ENCODE results near the gene ACP3. TPM values are rescaled to one million over a fixed set of nuclear protein-coding genes. Genes with fewer than 3 reads are reported as not detected.

Gene ACP3, protein sequence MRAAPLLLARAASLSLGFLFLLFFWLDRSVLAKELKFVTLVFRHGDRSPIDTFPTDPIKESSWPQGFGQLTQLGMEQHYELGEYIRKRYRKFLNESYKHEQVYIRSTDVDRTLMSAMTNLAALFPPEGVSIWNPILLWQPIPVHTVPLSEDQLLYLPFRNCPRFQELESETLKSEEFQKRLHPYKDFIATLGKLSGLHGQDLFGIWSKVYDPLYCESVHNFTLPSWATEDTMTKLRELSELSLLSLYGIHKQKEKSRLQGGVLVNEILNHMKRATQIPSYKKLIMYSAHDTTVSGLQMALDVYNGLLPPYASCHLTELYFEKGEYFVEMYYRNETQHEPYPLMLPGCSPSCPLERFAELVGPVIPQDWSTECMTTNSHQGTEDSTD
- total RNA-seq: not detected

DNA sequence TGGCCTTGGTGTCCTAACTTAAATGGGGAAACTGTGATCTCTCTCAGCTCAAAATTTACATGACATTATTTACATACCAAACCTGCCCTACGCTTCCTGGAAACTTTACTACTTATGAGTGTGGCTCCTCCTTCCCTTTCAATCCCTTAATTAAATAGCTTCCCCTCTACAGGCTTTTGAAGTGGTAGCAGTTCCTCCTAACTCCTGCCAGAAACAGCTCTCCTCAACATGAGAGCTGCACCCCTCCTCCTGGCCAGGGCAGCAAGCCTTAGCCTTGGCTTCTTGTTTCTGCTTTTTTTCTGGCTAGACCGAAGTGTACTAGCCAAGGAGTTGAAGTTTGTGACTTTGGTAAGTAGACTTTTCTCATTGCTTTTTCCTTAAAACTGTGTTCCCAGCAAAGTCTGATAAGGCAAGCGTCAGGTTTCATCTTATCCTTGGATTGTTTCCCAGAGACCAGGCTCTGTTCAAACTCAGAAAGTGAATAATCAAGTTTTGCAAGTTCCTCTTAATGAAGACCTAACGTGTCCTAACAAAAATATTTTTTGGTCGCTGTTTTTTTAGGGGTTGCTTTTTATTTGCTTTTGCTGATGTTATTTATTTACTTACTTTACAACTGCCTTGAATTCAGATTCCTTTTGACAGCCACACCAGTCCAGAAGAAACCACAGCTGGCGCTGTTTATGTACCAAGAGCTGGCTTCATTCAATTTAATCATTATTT lies at the start of gene ACP3:
TSS of gene ACP3 (plus strand) at position 179 of the 720 bp plus-strand sequence. CDS start at position 229, 50 bp downstream.
- CTCF ChIA-PET: no interaction called here
- Mint-ChIP-seq H3K27me3 (peaks cover 7% of the 10 kb centered on the region), H3K4me3 (no peak within 1 kb of the TSS), H3K9me3 (no peaks in the 10 kb centered on the region), H3K36me3 (ENCODE audit: low read depth) (no peaks in the 10 kb centered on the region), H3K27ac (no peak within 1 kb of the TSS), H3K4me1 (peaks cover 2% of the 10 kb centered on the region)
- POLR2A ChIA-PET: no interaction called here
- no peak for DNase-seq

DNA sequence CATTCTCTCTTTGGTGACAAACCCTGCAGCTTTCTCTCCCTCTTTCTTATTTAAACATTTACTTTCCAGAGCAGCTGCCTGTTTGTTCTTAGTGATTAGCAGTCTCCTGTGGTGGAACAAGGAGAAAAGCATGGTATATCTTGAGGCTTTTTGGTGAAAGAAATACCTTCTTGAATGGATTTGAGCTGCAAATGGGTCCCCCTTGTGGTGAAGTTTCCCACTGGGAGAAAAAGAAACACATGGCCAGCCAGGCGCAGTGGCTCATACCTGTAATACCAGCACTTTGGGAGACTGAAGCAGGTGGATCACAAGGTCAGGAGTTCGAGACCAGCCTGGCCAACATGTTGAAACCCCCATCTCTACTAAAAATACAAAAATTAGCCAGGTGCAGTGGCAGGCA lies 48.3 kb upstream of the ACP3 start:
- no peak for DNase-seq
- Mint-ChIP-seq H3K27me3 (peaks cover 5% of the 10 kb centered on the region), H3K9me3 (no peaks in the 10 kb centered on the region)

DNA sequence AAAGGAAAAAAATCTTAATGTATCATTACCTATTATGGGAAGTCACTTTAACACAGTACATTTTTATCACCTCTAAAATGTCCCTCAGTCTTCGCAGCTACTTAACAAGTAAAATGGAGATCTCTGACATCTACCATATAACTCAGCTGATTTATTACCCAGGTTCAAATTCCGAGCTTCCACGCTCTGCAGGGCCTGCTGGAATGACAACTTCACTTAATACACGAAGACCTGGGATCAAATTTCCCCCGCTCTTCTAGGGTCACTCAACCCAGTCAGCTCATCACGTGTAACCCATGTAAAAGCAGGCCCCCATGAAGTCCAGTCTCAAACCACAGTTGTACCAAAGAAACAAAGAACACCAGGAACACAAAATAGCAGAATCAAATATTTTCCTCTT lies 44.2 kb upstream of the ACP3 start:
- Mint-ChIP-seq H3K9me3 (peaks cover 2% of the 10 kb centered on the region), H3K27me3 (no peaks in the 10 kb centered on the region), H3K36me3 (ENCODE audit: low read depth) (no peaks in the 10 kb centered on the region), H3K4me3 (no peak overlapping the region), H3K27ac (no peak overlapping the region), H3K4me1 (no peaks in the 10 kb centered on the region)
- ChIA-PET POLR2A (no interaction called here), CTCF (no interaction called here)
- no peak for DNase-seq

More for the DNA sequence above, 48.3 kb upstream of the ACP3 start:
- CTCF ChIA-PET: no interaction called here
- POLR2A ChIA-PET: no interaction called here
- no peak overlapping the region for H3K27ac Mint-ChIP-seq
- H3K36me3 Mint-ChIP-seq (ENCODE audit: low read depth): no peaks in the 10 kb centered on the region
- H3K4me3 Mint-ChIP-seq: no peak overlapping the region
- H3K4me1 Mint-ChIP-seq: no peaks in the 10 kb centered on the region

DNA sequence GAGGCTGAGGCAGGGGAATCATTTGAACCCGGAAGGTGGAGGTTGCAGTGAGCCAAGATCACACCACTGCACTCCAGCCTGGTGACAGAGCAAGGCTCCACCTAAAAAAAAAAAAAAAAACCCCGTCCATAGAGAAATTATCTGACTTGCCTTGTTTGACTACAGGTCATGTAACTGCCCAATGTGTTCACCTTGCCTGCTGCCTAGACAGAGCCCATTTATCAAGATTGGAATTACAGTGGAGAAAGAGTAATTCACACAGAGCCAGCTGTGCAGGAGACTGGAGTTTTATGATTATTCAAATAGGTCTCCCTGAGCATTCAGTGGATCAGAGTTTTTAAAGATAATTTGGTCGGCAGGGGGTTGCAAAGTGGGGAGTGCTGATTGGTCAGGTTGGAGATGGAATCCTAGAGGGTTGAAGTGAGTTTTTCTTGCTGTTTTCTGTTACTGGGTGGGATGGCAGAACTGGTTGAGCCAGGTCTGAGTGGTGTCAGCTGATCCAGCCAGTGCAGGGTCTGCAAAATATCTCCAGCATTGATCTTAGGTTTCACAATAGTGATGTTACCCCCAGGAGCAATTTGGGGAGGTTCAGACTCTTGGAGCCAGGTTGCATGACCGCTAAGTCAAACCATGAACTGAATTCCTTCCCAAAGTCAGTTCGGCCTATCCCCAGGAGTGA lies 40.8 kb upstream of the ACP3 start:
- peaks cover 2% of the 10 kb centered on the region for H3K9me3 Mint-ChIP-seq
- peaks cover 1% of the 10 kb centered on the region for H3K27me3 Mint-ChIP-seq
- no peaks in the 10 kb centered on the region for H3K4me1 Mint-ChIP-seq
- no peak overlapping the region for H3K27ac Mint-ChIP-seq
- POLR2A ChIA-PET: no interaction called here
- CTCF ChIA-PET: no interaction called here
- no peaks in the 10 kb centered on the region for H3K36me3 Mint-ChIP-seq (ENCODE audit: low read depth)
- DNase-seq: no peak
- no peak overlapping the region for H3K4me3 Mint-ChIP-seq

DNA sequence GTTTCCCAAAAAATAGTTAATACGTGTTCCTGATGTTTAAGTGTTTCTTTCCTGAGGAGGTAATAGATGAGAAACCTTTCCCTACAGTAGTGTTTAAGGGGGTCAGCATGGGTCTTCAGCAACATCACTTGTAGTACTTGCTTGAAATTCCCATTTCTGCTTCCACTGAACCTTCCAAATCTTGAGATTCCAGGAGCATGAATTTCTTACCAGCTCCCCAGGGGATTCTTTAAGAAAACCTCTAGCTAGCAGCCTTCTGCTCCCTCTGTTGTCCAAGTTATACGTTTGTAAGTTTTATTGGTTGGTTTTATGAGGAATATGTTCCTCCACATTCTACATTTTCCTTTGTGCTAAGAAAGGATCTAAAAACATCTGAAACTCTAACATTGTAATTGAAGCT lies 38.2 kb upstream of the ACP3 start:
- peaks cover 2% of the 10 kb centered on the region for H3K9me3 Mint-ChIP-seq
- DNase-seq: no peak
- H3K4me3 Mint-ChIP-seq: no peak overlapping the region
- H3K27ac Mint-ChIP-seq: no peak overlapping the region
- peaks cover 9% of the 10 kb centered on the region for H3K27me3 Mint-ChIP-seq
- no peaks in the 10 kb centered on the region for H3K4me1 Mint-ChIP-seq
- ChIA-PET POLR2A (no interaction called here), CTCF (no interaction called here)
- no peaks in the 10 kb centered on the region for H3K36me3 Mint-ChIP-seq (ENCODE audit: low read depth)

DNA sequence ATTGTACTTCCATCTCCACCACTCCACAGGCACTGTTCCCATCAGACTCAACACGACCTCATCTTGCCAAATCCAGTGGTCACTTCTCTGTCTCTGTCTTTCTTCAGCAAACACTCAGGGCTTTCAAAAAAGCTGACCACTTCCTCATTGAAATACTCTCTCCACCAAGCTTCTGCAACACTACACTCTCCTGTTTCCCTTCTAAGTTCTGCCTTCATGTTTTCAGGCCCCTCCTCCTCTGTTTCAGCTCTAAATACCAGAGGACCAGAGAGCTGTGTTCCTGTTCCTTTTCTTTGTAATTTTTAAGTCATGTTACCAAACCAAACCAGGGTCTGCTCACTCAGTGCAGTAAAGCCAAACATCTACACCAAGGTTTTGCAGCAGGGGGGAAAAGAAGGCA lies 33.8 kb upstream of the ACP3 start:
- no peak overlapping the region for H3K27ac Mint-ChIP-seq
- CTCF ChIA-PET: interaction anchor here (0.6 to 1.2 kb wide), 2 partner anchors 13 to 1037 kb away, joined by 3 to 4 read pairs; no protein-coding TSS in a partner anchor
- H3K9me3 Mint-ChIP-seq: no peaks in the 10 kb centered on the region
- H3K36me3 Mint-ChIP-seq (ENCODE audit: low read depth): no peaks in the 10 kb centered on the region
- POLR2A ChIA-PET: no interaction called here
- H3K4me3 Mint-ChIP-seq: no peak overlapping the region
- peaks cover 17% of the 10 kb centered on the region for H3K27me3 Mint-ChIP-seq
- no peak for DNase-seq
- no peaks in the 10 kb centered on the region for H3K4me1 Mint-ChIP-seq

DNA sequence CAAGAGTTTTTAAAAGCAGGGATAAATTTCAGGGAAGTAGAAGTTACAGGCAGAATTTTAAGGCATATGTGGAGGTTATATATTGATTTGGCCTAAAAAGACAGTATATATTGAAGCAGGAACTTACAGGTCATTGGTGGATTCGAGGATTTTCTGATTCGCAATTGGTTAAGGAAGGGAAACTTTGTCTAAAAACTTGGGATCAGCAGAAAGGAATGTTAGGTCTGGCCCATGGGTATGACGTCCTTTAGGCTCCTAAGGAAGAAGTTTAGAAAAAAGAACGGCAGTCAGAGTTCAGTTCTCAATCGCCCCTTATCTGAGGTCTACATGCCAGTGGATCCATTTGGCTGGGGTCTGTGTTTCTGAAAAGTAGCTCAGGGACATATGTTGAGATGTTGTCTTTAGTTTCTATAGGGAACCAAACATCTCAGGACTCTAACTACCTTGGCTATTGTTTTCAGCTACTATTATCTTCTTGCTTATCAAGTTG lies 33.2 kb upstream of the ACP3 start:
- no peak overlapping the region for H3K27ac Mint-ChIP-seq
- H3K4me1 Mint-ChIP-seq: no peaks in the 10 kb centered on the region
- H3K4me3 Mint-ChIP-seq: no peak overlapping the region

DNA sequence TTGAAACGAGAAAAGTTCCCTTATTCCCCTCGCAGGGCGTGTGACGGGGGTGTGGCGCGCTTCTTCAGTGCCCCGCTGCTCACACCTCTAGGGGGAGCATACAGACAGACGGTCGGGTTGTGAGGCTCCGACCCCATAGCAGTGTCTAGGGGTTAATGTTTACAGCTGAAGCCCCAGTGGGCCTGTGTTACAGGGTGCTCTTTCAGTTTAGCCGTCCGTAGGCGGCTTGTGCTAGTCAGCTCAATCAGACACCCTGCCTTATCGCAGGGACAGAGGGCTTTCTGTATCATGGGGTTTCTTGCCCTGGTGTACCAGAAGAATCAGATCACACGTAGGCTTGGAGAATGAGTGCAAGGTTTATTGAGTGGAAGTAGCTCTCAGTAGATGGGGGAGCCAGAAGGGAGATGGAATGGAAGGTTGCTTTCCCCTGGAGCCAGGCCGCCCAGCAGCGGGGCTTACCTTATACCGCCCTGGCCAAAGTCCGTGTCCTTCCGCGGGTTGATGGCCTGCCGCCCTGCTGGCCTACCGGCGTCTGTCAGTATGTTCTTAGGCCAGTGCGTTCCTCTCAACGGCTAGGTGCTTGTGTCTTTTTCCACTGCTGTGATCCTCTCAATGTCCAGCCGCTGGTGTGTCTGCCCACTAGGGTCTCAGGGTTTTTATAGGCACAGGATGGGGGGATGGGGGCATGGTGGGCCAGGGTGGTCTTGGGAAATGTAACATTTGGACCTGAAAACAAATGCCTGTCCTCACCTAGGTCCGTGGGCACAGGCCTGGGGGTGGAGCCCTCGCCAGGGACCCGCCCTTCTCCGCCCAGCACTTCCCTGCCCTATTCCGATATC lies 32.2 kb upstream of the ACP3 start:
- H3K27me3 Mint-ChIP-seq: peaks cover 17% of the 10 kb centered on the region
- H3K27ac Mint-ChIP-seq: no peak overlapping the region
- ChIA-PET CTCF (interaction anchor here (0.6 kb wide), 1 partner anchor 396 kb away, joined by 3 read pairs; no protein-coding TSS in a partner anchor), POLR2A (no interaction called here)
- no peaks in the 10 kb centered on the region for H3K9me3 Mint-ChIP-seq
- H3K4me1 Mint-ChIP-seq: no peaks in the 10 kb centered on the region
- no peaks in the 10 kb centered on the region for H3K36me3 Mint-ChIP-seq (ENCODE audit: low read depth)
- DNase-seq: no peak
- H3K4me3 Mint-ChIP-seq: no peak overlapping the region

More for the DNA sequence above, 33.2 kb upstream of the ACP3 start:
- ChIA-PET POLR2A (no interaction called here), CTCF (no interaction called here)
- Mint-ChIP-seq H3K36me3 (ENCODE audit: low read depth) (no peaks in the 10 kb centered on the region), H3K27me3 (peaks cover 17% of the 10 kb centered on the region), H3K9me3 (no peaks in the 10 kb centered on the region)
- DNase-seq: no peak

DNA sequence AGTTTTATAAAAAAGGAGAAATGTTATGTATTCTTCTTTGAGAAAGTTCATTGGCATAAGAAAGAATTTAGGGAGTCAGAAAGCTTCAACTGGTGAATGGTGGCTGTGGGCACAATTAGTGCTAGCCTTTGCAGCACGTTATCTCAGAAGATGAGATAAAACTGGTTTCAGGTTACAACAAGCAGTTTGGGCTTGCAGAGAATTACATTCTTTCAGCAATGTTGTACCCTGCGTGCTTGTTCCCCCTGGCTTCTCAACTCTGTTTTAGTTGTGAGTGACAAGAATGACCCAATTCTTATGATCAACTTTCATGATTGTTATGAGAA lies 31.6 kb upstream of the ACP3 start:
- CTCF ChIA-PET: no interaction called here
- POLR2A ChIA-PET: no interaction called here

DNA sequence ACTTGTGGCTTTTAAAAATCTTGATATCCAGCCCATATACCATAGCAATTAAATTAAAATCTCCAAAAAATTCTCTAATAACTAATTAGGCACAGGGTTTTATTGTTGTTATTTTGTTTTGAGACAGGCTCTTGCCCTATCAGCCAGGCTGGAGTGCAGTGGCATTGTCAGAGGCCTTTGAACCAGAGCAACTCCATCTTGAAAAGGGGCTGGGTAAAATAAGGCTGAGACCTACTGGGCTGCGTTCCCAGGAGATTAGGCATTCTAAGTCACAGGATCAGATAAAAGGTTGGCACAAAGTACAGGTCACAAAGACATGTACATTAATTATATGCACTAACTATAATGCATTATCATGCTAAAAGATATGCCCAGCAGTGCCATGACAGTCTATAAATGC lies 31.2 kb upstream of the ACP3 start:
- H3K36me3 Mint-ChIP-seq (ENCODE audit: low read depth): no peaks in the 10 kb centered on the region
- no peak overlapping the region for H3K4me3 Mint-ChIP-seq
- ChIA-PET POLR2A (no interaction called here), CTCF (no interaction called here)
- H3K9me3 Mint-ChIP-seq: no peaks in the 10 kb centered on the region
- H3K27ac Mint-ChIP-seq: no peak overlapping the region
- H3K4me1 Mint-ChIP-seq: no peaks in the 10 kb centered on the region
- no peak for DNase-seq
- H3K27me3 Mint-ChIP-seq: peaks cover 17% of the 10 kb centered on the region

More for the DNA sequence above, 31.6 kb upstream of the ACP3 start:
- peaks cover 17% of the 10 kb centered on the region for H3K27me3 Mint-ChIP-seq
- H3K27ac Mint-ChIP-seq: no peak overlapping the region
- DNase-seq: no peak
- H3K4me3 Mint-ChIP-seq: no peak overlapping the region
- no peaks in the 10 kb centered on the region for H3K9me3 Mint-ChIP-seq
- no peaks in the 10 kb centered on the region for H3K36me3 Mint-ChIP-seq (ENCODE audit: low read depth)
- no peaks in the 10 kb centered on the region for H3K4me1 Mint-ChIP-seq

DNA sequence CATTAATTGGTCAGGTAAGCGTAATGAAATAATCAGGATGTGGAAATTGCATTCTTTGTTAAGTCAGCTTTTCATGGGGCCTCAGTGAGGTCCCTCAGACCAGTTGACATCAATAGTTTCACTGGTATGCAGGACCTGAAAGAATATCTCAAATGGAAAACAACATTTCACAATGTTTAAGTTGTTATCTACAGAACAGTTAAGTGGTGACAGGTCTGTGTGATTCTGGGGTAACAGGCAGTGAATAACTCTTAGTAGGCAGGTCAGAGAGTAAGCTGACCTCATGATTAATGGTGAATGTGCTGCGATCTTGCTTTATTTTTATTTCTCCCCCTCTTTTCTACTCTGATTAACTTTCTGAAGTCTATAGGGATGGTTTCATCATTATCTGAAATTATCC lies 28.9 kb upstream of the ACP3 start:
- Mint-ChIP-seq H3K27ac (no peak overlapping the region), H3K36me3 (ENCODE audit: low read depth) (no peaks in the 10 kb centered on the region), H3K4me1 (no peaks in the 10 kb centered on the region), H3K4me3 (no peak overlapping the region), H3K9me3 (no peaks in the 10 kb centered on the region), H3K27me3 (peaks cover 12% of the 10 kb centered on the region)
- no peak for DNase-seq
- ChIA-PET POLR2A (no interaction called here), CTCF (no interaction called here)

DNA sequence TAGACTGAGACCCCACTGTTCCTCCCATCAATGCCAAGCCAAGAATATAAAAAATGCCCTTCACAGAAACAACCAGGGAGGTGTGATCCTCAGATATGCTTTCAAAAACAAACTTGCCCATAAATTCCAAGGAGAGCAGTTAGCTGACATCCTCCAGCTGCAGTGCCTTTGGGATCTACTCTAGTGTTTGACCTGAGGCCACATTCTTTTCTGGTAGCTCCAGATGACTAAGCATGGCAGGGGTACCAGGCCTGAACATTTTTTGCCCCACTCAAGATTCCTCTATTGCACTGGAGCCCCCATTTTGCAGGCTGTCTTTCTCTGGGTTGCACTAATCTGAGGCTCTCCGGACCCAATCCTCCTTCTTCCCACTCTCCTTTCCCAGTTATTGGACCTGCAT lies 27.9 kb upstream of the ACP3 start:
- peaks cover 8% of the 10 kb centered on the region for H3K27me3 Mint-ChIP-seq
- H3K36me3 Mint-ChIP-seq (ENCODE audit: low read depth): no peaks in the 10 kb centered on the region
- CTCF ChIA-PET: no interaction called here
- H3K9me3 Mint-ChIP-seq: no peaks in the 10 kb centered on the region
- H3K4me1 Mint-ChIP-seq: no peaks in the 10 kb centered on the region
- DNase-seq: no peak
- POLR2A ChIA-PET: no interaction called here
- H3K27ac Mint-ChIP-seq: no peak overlapping the region
- H3K4me3 Mint-ChIP-seq: no peak overlapping the region

DNA sequence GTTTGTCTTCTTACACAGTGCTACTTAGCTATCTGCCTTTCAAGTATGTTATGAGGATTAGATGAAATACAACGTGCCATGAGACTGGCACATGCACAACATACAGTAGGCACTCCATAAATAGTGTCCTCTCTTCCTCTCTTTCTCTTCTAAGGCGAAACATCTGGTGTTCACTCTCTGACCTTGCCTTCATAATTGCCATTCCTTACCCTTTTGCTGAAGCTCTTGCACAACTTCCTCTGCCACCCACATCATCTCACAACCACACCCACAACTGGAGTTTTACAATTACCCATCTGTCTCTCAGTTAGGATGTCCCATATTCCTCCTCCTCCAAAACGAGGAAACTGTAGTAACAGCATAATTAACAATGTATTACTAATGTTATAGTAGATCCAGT lies 26.4 kb upstream of the ACP3 start:
- H3K27me3 Mint-ChIP-seq: peaks cover 10% of the 10 kb centered on the region
- no peaks in the 10 kb centered on the region for H3K36me3 Mint-ChIP-seq (ENCODE audit: low read depth)
- ChIA-PET POLR2A (no interaction called here), CTCF (interaction anchor here (0.6 kb wide), 1 partner anchor 50 kb away, joined by 3 read pairs; no protein-coding TSS in a partner anchor)
- H3K9me3 Mint-ChIP-seq: no peaks in the 10 kb centered on the region
- no peak overlapping the region for H3K27ac Mint-ChIP-seq
- H3K4me3 Mint-ChIP-seq: no peak overlapping the region
- no peak for DNase-seq
- no peaks in the 10 kb centered on the region for H3K4me1 Mint-ChIP-seq
